GM12873 (cell line): ENCODE measurements around the gene TMEM266.

Experiments
- TF ChIP-seq, protein P1 (sequence below): IDR thresholded peaks from 2 replicates; pipeline ENCODE4 v1.5.1; 2012; ENCODE audit warnings: low read depth, mild to moderate bottlenecking, moderate library complexity, low read length, control low read depth; ENCODE audit not compliant: insufficient read depth; ENCODE audit errors: missing control alignments

Gene TMEM266

DNA sequence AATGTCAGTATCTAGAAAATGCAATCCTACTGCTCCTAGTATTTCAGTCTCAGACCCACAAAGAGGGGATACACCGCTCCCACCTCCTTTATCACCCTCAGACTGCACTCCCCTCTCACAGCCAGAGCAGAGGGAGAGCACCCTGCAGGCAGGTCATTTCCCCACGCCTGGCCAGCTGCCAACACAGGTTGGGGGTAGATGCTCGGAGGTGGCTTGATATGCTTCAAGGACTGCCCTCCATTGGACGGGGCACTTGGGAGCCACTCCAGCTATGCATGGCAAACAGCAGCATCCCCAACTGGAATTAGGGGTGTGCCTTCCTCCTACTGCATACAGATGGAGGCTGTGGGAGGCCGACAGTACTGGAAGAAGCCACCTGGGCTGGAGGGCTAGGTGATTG lies 41.9 kb downstream of the TMEM266 start:
- TF ChIP-seq, protein P1, sequence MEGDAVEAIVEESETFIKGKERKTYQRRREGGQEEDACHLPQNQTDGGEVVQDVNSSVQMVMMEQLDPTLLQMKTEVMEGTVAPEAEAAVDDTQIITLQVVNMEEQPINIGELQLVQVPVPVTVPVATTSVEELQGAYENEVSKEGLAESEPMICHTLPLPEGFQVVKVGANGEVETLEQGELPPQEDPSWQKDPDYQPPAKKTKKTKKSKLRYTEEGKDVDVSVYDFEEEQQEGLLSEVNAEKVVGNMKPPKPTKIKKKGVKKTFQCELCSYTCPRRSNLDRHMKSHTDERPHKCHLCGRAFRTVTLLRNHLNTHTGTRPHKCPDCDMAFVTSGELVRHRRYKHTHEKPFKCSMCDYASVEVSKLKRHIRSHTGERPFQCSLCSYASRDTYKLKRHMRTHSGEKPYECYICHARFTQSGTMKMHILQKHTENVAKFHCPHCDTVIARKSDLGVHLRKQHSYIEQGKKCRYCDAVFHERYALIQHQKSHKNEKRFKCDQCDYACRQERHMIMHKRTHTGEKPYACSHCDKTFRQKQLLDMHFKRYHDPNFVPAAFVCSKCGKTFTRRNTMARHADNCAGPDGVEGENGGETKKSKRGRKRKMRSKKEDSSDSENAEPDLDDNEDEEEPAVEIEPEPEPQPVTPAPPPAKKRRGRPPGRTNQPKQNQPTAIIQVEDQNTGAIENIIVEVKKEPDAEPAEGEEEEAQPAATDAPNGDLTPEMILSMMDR, result no peak

- TF ChIP-seq, protein P1, result no peak
Measured at GRCh38 chr15:76105391-76105790, 45.6 kb downstream of the TMEM266 start.

DNA sequence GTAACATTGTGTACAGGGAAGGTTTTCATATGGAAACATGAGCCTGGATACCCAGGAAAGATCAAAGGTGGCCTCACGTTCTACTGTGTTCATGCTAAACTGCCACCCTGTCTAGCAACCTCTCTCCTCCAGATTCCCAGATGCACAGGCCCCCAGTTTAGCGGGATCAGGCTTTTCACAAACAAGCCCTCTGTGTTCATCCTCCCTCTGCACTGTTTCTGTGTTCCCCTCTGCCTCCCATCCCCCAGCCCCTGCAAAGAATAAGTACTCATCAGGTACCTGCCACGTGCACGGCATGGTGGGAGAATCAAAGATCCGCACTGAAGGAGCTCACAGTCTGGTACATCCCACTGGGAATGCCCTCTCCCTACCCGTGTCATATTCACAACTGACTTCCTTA lies 46.1 kb downstream of the TMEM266 start:
- TF ChIP-seq, protein P1, result no peak

DNA sequence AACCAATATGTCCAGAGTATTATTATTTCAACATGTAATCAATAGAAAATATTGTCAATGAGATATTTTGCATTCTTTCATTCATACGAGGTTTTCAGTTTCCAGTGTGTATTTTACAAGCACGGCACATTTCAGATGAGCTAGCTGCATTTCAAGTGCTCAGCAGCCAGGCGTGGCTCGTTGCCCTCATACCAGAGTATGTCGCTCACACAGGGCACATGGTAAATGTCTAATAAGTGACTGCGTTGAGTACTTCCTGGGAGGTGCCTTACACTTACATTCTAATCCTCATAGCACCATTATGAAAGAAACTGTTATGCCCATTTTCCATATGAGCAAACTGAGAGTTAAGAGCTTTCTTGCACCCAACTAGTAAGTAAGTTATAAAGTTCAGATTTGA lies 47.4 kb downstream of the TMEM266 start:
- TF ChIP-seq, protein P1, result no peak

- TF ChIP-seq, protein P1, result no peak
Measured at GRCh38 chr15:76108021-76108723, 48.4 kb downstream of the TMEM266 start.

DNA sequence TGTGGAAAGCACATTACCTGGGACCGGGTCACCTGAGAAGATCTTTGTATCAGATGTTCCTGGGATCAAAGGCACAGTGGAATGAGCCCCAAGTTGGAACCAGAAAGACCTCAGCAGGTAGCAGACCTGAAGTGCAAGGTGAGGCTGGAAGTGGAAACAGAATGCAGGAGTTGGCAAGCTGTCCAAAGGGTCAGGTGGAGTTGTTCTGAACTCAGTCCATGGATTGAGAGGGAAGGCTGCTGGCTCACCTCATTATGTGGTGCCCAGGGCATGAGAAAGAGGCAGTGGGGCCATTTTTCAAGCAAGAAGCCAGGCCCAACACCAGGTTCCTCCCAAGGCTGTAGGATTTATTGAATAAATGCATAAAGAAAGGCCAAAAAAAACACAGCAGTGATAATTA lies 49.3 kb downstream of the TMEM266 start:
- TF ChIP-seq, protein P1, result no peak

GRCh38 chr15:76114561-76114960 lies 54.8 kb downstream of the TMEM266 start:
- TF ChIP-seq, protein P1, result no peak
